HG02678 (cell line): ENCODE data around the gene AVEN.
A peak's percentile ranks its signal among the peaks of the same experiment; 100 is the strongest.
"Not testable (repeated sequence)": the region's sequence is repeated elsewhere in the genome, so short reads cannot be mapped to it uniquely, and the experiment has no call there.

Experiments used
- ATAC-seq: cut with Tn5 transposase; IDR thresholded peaks from one replicate; pipeline ENCODE4 v1.9.1; 2021; ENCODE audit warnings: mild to moderate bottlenecking, moderate library complexity; ENCODE audit not compliant: unreplicated experiment

The AVEN gene, protein sequence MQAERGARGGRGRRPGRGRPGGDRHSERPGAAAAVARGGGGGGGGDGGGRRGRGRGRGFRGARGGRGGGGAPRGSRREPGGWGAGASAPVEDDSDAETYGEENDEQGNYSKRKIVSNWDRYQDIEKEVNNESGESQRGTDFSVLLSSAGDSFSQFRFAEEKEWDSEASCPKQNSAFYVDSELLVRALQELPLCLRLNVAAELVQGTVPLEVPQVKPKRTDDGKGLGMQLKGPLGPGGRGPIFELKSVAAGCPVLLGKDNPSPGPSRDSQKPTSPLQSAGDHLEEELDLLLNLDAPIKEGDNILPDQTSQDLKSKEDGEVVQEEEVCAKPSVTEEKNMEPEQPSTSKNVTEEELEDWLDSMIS

DNA sequence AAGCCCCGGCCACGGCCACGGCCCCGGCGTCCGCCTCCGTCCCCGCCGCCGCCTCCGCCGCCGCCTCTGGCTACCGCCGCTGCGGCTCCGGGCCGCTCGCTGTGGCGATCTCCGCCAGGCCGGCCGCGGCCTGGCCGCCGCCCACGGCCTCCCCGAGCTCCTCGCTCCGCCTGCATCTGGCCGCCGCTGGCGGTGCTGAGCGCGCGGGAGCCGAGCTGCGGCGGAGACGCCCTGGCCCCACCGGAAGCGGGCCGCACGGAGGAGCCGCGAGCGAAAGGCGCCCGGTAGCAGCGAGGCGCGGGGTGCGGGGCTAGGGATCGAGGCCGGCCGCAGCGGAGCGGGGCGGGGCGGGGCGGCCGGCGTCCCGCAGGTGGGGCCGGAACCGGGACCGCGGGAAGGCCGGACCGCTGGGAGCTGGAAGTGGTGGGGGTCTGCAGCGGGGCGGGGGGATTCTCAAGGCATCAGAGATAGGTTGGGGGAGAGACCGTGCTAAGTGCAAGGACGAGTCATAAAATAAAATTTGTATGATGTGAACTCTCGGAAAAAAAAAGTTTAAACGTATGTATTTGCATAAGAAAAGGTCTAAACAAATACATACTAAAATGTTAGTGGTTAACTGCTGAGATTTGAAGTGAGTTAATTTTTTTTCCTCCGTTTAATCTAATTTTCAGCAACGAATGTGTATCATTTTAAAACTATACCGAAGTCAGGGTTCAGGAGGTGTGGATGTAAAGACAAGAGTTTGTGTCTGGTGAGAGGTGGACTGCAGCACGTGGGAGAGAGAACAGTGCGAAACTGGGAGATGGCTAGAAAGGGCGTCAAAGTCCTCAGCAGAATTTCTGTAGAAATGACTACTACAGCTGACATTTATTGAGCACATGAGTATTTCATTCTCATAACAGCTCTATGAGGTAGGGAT is at the start of gene AVEN:
Gene AVEN, minus strand, starts transcription at position 334 of the 919 bp plus-strand sequence. Its CDS starts 158 bp downstream, at position 176.
- ATAC-seq = peak; percentile 54

DNA sequence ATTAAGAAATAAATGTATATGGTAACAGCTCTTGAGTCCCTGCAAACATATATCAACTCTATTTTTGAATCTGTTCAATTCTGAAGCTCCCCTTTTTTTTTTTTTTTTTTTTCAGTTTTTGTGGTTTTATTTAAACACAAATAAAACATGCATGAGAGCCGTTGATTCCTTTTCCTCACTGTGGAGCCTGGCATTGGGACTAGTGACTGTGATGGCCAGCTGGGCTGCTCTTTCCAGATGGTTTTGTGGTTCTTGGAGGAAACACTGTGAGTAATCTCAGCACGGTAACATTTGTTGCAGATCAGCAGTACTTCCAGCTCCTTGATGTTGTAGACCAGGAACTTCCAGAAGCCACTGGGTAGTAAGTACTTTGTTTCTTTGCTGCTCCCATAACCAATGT is 46.7 kb upstream of the AVEN start:
- ATAC-seq = no peak

DNA sequence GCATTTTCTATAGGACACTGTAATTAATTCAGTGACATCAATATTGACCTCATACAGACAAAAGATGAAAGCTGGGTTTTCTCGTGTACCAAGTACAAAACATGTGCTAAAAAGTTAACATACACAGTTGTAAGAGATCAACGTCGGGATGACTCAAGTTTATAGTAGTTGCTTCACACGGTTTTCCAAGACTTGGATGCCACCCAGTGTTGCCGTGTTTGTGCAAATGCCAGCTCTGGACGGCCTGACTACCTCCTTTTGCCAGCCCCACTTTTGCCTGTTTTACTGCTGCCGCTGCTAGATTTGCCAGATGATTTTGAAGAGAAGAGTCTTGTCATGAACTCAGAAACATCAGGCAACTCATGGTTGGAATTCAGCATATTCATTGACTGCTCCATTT is 45.1 kb upstream of the AVEN start:
- no peak for ATAC-seq

DNA sequence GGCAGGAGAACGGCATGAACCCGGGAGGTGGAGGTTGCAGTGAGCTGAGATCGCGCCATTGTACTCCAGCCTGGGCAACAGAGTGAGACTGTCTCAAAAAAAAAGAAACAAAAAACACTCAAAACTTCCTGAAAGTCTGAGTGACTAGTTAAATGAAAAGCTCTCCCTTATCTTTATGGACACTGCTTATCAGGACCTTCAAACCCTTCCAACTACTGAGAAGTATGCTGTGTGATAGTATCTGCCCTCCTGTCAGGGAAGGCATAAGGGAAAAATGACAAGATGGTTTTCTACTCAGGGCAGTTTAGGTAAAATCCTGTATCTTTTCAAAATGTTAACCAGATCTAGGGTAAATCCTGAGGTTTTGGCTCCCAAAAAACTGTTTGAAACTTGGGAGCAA is 40.9 kb upstream of the AVEN start:
- ATAC-seq = no peak

DNA sequence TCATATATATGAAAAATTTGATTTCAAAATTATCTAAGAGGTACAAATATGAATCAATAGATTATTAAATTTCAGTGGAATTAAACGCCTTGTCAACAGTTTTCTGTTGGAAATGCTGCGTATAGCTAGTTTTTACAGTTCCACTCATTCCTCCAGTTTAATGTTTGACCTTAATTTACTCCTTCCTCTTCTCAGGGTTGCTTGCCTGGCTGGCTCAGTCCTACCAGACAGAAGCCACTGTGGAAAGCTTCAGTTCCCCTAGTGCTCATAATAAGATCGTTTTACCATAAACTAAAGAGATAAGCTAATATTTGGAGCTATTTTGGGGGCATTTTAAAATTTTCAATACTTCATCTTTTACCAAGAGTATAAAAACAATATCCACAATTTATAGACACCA is 39.9 kb upstream of the AVEN start:
- no peak for ATAC-seq

DNA sequence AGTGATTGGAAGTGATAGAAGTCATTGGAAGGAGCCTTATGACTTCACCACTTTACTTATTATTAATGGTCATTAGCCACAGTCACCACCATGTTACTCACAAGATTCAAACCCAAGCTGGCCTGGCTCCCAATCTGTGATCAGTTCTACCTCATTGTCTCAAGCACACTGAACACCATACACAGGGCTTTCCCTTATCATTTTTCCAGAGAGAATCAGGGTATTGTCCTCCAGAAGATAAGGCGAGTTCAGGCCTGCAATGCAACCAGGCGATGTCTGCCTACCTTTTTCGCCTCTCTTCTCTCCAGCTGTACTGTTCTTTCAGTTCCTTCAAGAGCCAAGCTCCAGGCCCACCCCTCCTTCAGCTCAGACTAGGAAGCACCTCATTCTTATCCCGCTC is 37.8 kb upstream of the AVEN start:
- no peak for ATAC-seq

DNA sequence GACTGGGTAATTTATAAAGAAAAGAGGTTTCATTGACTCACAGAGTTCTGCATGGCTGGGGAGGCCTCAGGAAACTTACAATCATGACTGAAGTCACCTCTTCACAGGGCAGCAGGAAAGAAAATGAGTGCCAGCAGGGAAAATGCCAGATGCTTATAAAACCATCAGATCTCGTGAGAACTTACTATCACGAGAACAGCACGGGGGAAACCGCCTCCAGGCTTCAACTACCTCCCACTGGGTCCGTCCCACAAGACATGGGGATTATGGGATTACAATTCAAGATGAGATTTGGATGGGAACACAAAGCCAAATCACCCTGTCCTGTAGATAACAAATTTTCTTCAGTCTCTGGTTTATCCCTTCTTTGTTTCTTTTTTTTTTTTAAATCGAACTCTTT is 31.0 kb upstream of the AVEN start:
- no peak for ATAC-seq

DNA sequence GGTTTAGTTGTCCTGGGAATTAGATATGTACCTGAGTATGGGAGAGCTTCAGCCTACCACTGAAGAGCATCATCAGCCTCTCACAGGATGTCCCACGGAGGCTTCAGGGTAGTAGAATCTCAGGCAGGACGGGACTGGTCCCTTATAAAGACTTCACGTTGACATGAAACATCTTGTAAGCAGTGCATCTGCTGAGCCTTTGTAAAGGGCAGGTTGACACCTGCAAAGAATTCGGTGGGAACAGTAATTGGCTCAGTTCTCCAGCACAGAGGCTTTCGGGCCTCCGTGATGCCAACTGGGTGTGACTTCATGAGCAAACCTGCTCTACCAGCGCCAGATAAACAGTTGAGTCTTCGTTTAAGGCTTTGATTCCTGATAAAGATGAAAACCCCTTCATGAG is 26.9 kb upstream of the AVEN start:
- ATAC-seq = no peak

DNA sequence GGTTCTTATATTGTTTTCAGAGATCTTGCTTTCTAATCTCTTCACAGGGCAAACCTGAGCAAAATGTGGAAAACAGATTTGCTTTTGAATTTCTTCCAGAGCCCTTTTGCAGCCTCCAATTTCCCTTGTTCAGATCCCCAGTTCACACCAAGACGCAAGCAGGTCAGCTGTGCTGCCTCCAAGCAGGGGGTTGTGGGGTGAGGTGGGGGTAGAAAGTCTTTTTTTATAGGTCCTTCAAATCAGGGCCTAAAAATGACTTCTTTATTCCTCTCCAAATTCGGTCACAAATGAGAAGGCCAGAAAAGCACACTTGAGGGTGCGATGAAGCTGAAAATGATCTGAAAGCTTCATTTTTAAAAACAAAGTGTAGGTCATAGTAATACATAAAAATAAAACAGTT is 26.3 kb upstream of the AVEN start:
- ATAC-seq = no peak

DNA sequence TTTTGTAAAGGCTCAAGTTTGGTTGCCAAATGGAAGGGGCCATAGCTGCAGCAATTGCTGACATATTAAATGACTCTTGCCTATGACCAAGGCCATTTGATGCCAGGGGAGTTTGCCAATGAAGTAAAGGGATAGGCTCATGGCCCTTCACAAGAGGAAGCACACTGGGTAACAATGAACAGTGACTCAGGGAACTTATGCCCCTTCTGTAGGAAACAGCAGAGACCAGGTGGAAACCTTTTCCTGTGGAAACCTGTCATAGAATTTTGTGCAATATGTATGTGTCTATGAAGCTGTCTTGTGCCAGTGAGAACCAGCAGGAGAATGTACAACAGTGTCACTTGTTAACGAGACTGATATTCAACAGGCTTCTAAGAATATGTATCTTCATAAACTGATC is 25.4 kb upstream of the AVEN start:
- no peak for ATAC-seq

DNA sequence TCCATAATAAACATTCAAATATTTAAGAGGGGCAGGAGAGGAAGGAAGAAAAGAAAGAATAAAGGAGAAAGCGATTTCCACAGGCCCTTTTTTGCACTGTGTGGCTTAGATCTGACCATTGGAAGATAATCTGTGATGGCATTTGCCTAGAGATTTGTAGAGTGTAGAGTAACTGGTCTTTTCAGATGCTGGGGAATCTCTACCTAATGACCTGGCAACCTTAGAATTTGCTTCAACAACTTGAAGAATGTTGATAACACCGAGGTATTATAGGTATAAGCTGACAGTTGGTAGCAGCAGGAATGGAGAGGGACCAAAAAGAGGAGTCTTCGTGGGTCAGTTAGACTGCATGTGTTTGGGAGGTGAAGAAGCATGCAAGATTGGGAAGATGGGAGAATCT is 20.9 kb upstream of the AVEN start:
- no peak for ATAC-seq

DNA sequence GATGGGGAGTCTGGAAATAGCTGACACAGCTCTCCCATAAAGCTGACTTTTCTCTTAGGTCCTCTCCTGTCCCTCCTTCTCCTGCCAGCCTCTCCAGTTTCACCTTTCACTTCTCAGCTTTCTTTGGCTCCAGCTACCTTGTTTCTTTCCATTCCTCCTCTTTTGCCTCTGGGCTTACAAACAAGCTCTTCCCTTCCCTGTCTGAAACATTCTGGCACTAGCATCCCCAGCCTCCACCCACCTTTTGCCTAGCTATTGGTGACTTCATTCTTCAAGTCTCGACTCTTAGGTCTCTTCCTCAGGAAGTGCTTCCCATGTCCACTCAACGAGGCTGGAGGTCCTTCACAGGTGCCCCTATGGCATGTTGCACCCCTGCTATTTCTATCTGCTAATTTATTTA is 20.5 kb upstream of the AVEN start:
- ATAC-seq = no peak

DNA sequence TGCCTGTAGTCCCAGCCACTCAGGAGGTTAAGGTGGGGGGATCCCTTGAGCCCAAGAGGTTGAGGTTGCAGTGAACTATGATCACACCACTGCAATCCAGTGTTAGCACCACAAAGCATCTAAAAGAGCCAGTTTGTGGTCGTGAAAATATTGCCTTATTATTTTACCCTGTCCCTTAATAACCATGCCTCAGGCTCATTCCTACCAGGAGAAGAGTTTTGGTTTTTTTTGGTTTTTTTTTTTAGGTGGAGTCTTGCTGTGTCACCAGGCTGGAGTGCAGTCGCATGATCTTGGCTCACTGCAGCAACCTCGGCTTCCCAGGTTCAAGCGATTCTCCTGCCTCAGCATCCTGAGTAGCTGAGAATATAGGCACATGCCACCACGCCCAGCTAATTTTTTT is 17.9 kb upstream of the AVEN start:
- no peak for ATAC-seq

DNA sequence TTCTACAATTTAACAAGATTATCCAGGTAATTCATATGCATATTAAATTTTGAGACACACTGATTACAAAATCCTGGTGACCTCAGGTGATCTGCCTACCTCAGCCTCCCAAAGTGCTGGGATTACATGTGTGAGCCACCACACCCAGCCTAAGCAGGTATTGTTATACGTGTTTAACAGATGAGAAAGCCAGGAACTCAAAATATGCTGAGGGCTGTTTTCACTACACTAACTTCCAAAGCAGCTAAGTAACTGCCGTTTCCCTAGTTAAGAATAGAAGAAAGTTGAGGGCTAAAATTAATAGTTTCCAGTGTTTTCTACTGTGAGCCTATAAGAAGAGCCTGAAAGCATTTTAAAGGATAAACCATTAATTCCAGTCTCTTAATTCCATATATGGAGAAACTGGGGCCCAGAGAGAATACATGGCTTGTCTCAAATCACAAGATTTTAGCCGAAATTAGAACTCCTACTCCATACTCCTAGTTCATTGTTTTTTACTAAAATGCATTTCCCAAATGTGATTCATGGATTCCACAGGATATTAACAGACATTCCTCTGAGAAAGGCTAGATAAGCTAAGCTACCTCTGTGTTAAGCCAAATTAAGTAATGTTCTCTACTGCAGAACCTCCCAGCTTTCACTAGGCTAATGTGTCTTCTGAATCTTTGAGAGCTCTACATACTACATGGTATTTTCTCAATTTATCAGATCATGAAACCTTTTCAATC is 17.0 kb upstream of the AVEN start:
- no peak for ATAC-seq

DNA sequence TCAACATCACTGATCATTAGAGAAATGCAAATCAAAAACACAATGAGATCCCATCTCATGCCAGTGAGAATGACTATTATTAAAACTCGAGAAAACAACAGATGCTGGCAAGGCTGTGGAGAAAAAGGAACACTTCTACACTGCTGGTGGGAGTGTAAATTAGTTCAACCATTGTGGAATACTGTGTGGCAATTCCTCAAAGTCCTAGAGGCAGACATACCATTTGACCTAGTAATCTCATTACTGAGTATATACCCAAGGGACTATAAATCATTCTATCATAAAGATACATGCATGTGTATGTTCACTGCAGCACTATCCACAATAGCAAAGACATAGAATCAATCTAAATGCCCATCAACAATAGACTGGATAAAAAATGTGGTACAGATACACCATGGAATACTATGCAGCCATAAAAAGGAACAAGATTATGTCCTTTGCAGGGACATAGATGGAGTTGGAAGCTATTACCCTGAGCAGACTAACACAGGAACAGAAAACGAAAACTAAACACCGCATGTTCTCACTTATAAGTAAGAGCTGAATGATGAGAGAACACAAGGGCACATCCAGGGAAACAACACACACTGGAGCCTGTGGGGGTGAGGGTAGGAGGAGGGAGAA is 15.2 kb upstream of the AVEN start:
- no peak for ATAC-seq

DNA sequence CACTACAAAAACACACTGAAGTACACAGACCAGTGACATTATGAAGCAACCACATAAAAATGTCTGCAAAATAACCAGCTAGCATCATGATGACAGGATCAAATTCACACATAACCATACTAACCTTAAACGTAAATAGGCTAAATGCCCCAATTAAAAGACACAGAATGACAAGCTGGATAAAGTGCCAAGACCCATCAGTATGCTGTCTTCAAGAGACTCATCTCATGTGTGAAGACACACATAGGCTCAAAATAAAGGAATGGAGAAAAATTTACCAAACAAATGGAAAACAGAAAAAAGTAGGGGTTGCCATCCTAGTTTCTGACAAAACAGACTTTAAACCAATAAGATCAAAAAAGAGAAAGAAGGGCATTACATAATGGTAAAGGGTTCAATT is 11.4 kb upstream of the AVEN start:
- ATAC-seq = not testable (repeated sequence)

DNA sequence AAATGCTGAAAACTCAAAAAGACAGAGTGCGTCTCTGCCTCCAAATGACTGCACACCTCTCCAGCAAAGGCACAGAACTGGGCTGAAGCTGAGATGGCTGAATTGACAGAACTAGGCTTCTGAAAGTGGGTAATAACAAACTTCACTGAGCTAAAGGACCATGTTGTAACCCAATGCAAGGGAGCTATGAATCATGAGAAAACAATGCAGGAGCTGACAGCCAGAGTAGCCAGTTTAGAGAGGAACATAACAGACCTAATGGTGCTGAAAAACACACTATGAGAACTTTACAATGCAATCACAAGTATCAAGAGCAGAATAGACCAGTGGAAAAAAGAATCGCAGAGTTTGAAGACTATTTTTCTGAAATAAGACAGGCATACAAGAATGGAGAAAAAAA is 10.1 kb upstream of the AVEN start:
- ATAC-seq = no peak

DNA sequence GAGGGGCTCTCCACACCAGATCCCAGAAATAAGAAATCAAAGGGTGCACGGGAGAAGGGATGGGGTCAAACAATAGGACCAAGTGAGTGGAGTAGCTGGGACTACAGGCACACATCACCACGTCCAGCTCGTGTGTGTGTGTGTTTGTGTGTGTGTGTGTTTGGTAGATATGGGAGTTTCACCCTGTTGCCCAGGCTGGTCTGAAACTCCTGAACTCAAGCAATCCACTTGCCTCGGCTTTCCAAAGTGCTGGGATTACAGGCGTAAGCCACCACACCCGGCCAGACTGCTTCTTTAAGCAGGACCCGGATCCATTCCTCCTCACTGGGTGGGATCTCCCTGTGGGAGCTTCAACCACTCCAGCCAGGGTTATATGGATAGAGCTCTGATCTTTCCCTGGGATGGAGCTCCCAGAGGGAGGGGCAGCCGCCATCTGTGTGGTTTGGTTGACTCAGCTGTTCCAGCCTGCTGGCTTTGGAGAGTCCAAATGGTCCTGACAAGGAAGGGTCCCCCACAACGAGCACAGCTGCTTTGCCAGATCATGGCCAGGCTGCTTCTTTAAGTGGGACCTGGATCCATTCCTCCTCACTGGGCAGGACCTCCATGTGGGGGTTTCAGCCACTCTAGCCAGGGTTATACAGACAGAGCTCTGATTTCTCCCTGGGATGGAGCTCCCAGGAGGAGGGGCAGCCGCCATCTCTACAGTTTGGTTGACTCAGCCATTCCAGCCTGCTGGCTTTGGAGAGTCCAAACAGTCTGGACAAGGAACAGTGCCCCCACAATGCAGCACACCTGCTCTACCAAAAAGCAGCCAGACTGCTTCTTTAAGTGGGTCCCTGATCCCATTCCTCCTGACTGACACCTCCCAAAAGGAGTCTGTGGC is 9.1 kb upstream of the AVEN start:
- ATAC-seq = no peak

DNA sequence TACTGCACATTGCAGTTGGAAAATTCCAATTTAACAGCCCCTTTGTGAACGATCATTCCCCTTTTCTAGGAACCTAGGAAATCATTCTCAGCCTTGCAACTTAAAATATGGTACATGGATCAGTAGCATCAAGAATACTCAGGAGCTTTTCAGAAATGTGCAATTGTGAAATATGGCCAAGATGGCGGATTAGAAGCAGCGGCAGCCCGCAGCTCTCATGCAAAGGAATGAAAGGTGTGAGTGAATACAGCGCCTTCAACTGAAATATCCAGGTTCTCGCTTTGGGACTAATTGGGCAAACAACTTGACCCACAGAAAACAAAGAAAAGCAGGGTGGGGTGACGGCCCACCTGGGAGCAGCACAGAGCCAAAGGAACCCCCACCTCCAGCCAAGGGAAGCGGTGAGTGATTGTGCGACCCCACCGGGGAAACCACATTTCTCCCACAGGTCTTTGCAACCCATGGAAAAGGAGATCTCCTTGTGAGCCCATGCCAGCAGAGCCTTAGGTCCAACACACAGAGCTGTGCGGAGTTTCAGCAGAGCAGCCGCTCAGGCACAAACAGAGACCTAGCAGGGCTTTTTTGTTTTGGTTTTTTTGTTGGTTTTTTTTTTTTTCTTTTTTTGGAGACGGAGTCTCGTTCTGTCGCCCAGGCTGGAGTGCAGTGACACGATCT is 7.6 kb upstream of the AVEN start:
- ATAC-seq = no peak

DNA sequence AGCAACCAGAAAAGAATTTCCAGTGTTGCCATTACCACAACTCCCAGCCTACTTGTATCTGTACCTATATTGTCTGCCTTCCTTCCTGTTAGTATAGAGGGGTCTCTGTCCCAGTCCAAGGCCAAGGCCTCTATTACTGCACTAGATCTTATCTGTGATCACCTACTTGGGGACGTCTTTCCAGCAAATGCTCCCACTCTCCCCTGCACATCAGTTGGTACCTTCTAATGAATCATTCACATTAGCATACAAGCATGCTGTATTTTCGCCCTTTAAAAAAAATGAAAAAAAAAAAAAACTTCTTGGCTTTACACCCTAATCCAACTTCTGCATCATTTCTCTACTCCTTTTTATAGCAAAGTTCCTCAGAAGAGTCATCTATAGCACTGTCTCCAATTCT is 4.8 kb upstream of the AVEN start:
- no peak for ATAC-seq
